Progenitor cell of endocrine pancreas (in vitro differentiated cells): ENCODE results near the gene FBXL12. TPM values are rescaled to one million over a fixed set of nuclear protein-coding genes. Genes with fewer than 3 reads are reported as not detected.
A peak's percentile ranks its signal among the peaks of the same experiment; 100 is the strongest.

ENCODE experiments used
- DNase-seq: peaks from one replicate; pipeline ENCODE4 v3.0.0; 2021; ENCODE audit warnings: low spot score; ENCODE audit not compliant: unreplicated experiment
- H3K27ac Mint-ChIP-seq: 2 replicates; pipeline ENCODE4 v1.8.0; 2021; ENCODE audit warnings: mild to moderate bottlenecking, moderate library complexity, mixed read lengths
- H3K27me3 Mint-ChIP-seq: 2 replicates; pipeline ENCODE4 v1.8.0; 2021; ENCODE audit warnings: mixed read lengths
- H3K36me3 Mint-ChIP-seq: 2 replicates; pipeline ENCODE4 v1.8.0; 2022; ENCODE audit warnings: mixed read lengths; ENCODE audit not compliant: insufficient read depth
- H3K4me1 Mint-ChIP-seq: 2 replicates; pipeline ENCODE4 v1.8.0; 2021; ENCODE audit warnings: low read depth, mixed read lengths
- H3K4me3 Mint-ChIP-seq: 2 replicates; pipeline ENCODE4 v1.8.0; 2021; ENCODE audit warnings: low read depth, mild to moderate bottlenecking, moderate library complexity, mixed read lengths
- H3K9me3 Mint-ChIP-seq: 2 replicates; pipeline ENCODE4 v1.8.0; 2021; ENCODE audit warnings: low read depth, mixed read lengths
- CTCF ChIP-seq: fragments of 200-600 bp; sonication (generic); IDR thresholded peaks from one replicate; pipeline ENCODE4 v1.5.0; 2021; ENCODE audit warnings: antibody characterized with exemption, mild to moderate bottlenecking; ENCODE audit not compliant: unreplicated experiment
- total RNA-seq: library from RNA; stranded (reverse); gene quantifications from 2 replicates; pipeline ENCODE4 v1.2.1, GENCODE V29; 2021

Gene FBXL12
- total RNA-seq, 1 donor from 2014 or later = 32.0 TPM

DNA sequence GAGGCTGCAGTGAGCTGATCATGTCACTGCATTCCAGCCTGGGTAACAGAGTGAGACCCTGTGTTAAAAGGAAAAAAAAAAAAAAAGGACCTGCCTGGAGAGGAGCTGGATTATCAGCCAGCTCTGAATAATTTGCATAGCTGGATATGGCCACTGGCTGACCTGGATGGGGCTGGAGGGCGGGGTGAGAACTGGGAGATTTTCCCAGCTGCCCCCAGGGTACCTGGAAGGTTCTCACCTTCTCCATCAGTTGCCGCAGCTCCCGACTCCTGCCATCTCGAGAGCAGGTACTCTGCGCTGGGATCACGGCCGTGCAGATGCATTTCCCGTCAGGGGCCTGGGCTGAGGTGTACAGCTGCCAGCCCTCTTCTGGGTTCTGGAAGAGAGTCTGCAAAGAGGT is 41.5 kb upstream of the FBXL12 start:
- H3K27ac Mint-ChIP-seq = no peak overlapping the region
- H3K9me3 Mint-ChIP-seq = no peaks in the 10 kb centered on the region
- H3K27me3 Mint-ChIP-seq = no peaks in the 10 kb centered on the region
- TF ChIP-seq CTCF = no peak
- peaks cover 21% of the 10 kb centered on the region for H3K36me3 Mint-ChIP-seq
- no peak overlapping the region for H3K4me3 Mint-ChIP-seq
- no peak for DNase-seq
- no peaks in the 10 kb centered on the region for H3K4me1 Mint-ChIP-seq

GRCh38 chr19:9858766-9859165 is 39.9 kb upstream of the FBXL12 start:
- Mint-ChIP-seq H3K4me1 (peaks cover 1% of the 10 kb centered on the region), H3K27me3 (no peaks in the 10 kb centered on the region), H3K9me3 (peaks cover 2% of the 10 kb centered on the region), H3K4me3 (no peak overlapping the region), H3K27ac (no peak overlapping the region), H3K36me3 (peaks cover 27% of the 10 kb centered on the region)
- TF ChIP-seq CTCF = no peak
- DNase-seq = no peak

GRCh38 chr19:9857920-9858746 is 39.3 kb upstream of the FBXL12 start:
- H3K36me3 Mint-ChIP-seq = peaks cover 29% of the 10 kb centered on the region
- H3K27ac Mint-ChIP-seq = peak overlapping the region; percentile 45
- TF ChIP-seq CTCF = no peak
- peaks cover 7% of the 10 kb centered on the region for H3K4me1 Mint-ChIP-seq
- no peaks in the 10 kb centered on the region for H3K27me3 Mint-ChIP-seq
- no peak for DNase-seq
- peaks cover 4% of the 10 kb centered on the region for H3K9me3 Mint-ChIP-seq
- no peak overlapping the region for H3K4me3 Mint-ChIP-seq

- TF ChIP-seq CTCF = no peak
- no peak for DNase-seq
- peaks cover 31% of the 10 kb centered on the region for H3K36me3 Mint-ChIP-seq
- H3K4me1 Mint-ChIP-seq = peaks cover 8% of the 10 kb centered on the region
- H3K27me3 Mint-ChIP-seq = no peaks in the 10 kb centered on the region
- H3K4me3 Mint-ChIP-seq = no peak overlapping the region
- no peak overlapping the region for H3K27ac Mint-ChIP-seq
- peaks cover 4% of the 10 kb centered on the region for H3K9me3 Mint-ChIP-seq
Measured at GRCh38 chr19:9857076-9857721, 38.3 kb upstream of the FBXL12 start.

DNA sequence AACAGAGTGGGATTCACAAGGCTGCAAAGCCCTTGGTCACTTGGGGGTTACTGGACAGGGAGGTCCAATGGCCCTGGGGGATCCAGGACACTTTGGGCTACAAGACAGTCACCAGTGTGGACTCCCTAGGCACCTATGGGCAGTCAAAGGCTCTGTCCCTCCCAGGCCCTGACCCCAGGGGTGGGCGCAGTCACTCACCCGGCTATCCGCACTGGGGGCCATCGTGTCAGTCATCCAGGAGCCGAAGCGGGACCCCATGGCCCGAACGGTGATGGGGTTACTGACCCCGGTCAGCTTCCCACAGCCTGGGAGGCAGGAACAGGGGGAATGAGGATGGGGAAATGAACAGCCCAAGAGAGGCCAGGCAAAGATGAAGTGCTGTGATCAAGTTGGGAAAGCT is 37.7 kb upstream of the FBXL12 start:
- Mint-ChIP-seq H3K4me1 (peaks cover 8% of the 10 kb centered on the region), H3K36me3 (peaks cover 28% of the 10 kb centered on the region), H3K4me3 (no peak overlapping the region), H3K27ac (no peak overlapping the region), H3K27me3 (no peaks in the 10 kb centered on the region), H3K9me3 (peaks cover 4% of the 10 kb centered on the region)
- TF ChIP-seq CTCF = no peak
- no peak for DNase-seq
